Measurements from ENCODE around the gene MYH7B.

The MYH7B gene

GRCh38 chr20:34952671-34953070 is 3.0 kb upstream of the MYH7B start:
- no peak for DNase-seq (ENCODE audit: extremely low read depth, insufficient read length)
- H3K36me3 ChIP-seq (ENCODE audit: control insufficient read depth, insufficient read depth, low read length) = peaks cover 2% of the 10 kb centered on the region; the same call in 1 of the 2 replicates
- no peaks in the 10 kb centered on the region for H3K27me3 ChIP-seq (replicated peaks; ENCODE audit: control insufficient read depth, insufficient read depth, low read length)
- TF ChIP-seq CTCF (IDR thresholded peaks at IDR 0.05; ENCODE audit: insufficient read depth, low read length, poor library complexity, severe bottlenecking) = no peak
- no peak overlapping the region for H3K4me3 ChIP-seq (replicated peaks; ENCODE audit: low read depth, low read length)

- Histone ChIP-seq H3K27me3 (replicated peaks; ENCODE audit: control insufficient read depth, insufficient read depth, low read length) (no peaks in the 10 kb centered on the region), H3K4me3 (replicated peaks; ENCODE audit: low read depth, low read length) (no peak overlapping the region), H3K36me3 (ENCODE audit: control insufficient read depth, insufficient read depth, low read length) (no peaks in the 10 kb centered on the region)
- no peak for TF ChIP-seq CTCF (IDR thresholded peaks at IDR 0.05; ENCODE audit: insufficient read depth, low read length, poor library complexity, severe bottlenecking)
- DNase-seq (ENCODE audit: extremely low read depth, insufficient read length) = no peak
Measured at GRCh38 chr20:34953960-34954359, 1.7 kb upstream of the MYH7B start.

- Histone ChIP-seq H3K36me3 (ENCODE audit: control insufficient read depth, insufficient read depth, low read length) (no peaks in the 10 kb centered on the region), H3K4me3 (replicated peaks; ENCODE audit: low read depth, low read length) (peak overlapping the region; percentile 90), H3K27me3 (replicated peaks; ENCODE audit: control insufficient read depth, insufficient read depth, low read length) (no peaks in the 10 kb centered on the region)
- no peak for TF ChIP-seq CTCF (IDR thresholded peaks at IDR 0.05; ENCODE audit: insufficient read depth, low read length, poor library complexity, severe bottlenecking)
- no peak for DNase-seq (ENCODE audit: extremely low read depth, insufficient read length)
Measured at GRCh38 chr20:34954904-34955230, 801 bp upstream of the MYH7B start.

GRCh38 chr20:34956041-34956458 is 382 bp downstream of the MYH7B start:
- no peak for DNase-seq (ENCODE audit: extremely low read depth, insufficient read length)
- TF ChIP-seq CTCF (IDR thresholded peaks at IDR 0.05; ENCODE audit: insufficient read depth, low read length, poor library complexity, severe bottlenecking) = no peak
- H3K4me3 ChIP-seq (replicated peaks; ENCODE audit: low read depth, low read length) = peak overlapping the region; percentile 90
- no peaks in the 10 kb centered on the region for H3K27me3 ChIP-seq (replicated peaks; ENCODE audit: control insufficient read depth, insufficient read depth, low read length)
- H3K36me3 ChIP-seq (ENCODE audit: control insufficient read depth, insufficient read depth, low read length) = no peaks in the 10 kb centered on the region

- H3K36me3 ChIP-seq (ENCODE audit: control insufficient read depth, insufficient read depth, low read length) = no peaks in the 10 kb centered on the region
- no peaks in the 10 kb centered on the region for H3K27me3 ChIP-seq (replicated peaks; ENCODE audit: control insufficient read depth, insufficient read depth, low read length)
- no peak for TF ChIP-seq CTCF (IDR thresholded peaks at IDR 0.05; ENCODE audit: insufficient read depth, low read length, poor library complexity, severe bottlenecking)
- no peak for DNase-seq (ENCODE audit: extremely low read depth, insufficient read length)
- no peak overlapping the region for H3K4me3 ChIP-seq (replicated peaks; ENCODE audit: low read depth, low read length)
Measured at GRCh38 chr20:34956751-34957472, 1.2 kb downstream of the MYH7B start.

- DNase-seq (ENCODE audit: extremely low read depth, insufficient read length) = no peak
- Histone ChIP-seq H3K4me3 (replicated peaks; ENCODE audit: low read depth, low read length) (no peak overlapping the region), H3K27me3 (replicated peaks; ENCODE audit: control insufficient read depth, insufficient read depth, low read length) (no peaks in the 10 kb centered on the region), H3K36me3 (ENCODE audit: control insufficient read depth, insufficient read depth, low read length) (no peaks in the 10 kb centered on the region)
- TF ChIP-seq CTCF (IDR thresholded peaks at IDR 0.05; ENCODE audit: insufficient read depth, low read length, poor library complexity, severe bottlenecking) = no peak
Measured at GRCh38 chr20:34964486-34964885, 8.8 kb downstream of the MYH7B start.

All from GM06990 (cell line).